Measurements from ENCODE around the gene GRM4.

The GRM4 gene

DNA sequence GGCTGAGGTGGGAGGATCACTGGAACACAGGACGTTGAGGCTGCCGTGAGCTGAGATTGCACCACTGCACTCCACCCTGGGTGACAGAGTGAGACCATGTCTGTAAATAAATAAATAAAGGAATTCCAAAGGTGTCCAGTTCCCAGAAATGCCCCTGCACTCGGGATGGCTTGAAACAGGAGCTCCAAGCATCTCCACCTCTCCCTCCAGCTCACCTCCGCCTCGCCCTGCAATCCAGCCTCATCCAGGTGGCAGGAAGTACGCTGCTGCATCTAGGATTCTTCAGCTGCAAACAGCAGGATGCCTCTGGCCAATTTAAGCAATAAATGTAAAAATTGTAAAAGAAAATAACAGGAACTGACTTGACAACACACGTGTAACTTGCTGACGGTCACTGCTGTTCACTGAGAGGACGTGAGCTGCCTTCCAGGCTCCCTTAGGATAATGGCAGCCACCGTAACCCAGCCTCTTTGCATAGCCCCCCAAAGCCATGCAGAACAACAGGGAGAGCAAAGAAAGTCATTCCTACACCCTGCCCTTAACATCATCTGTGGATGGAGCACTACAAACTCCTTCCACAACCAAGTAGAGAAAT lies 11.4 kb upstream of the GRM4 start:
- no peak for DNase-seq

- no peak for DNase-seq
Observed at GRCh38 chr6:34155471-34156300, 9.8 kb upstream of the GRM4 start.

DNA sequence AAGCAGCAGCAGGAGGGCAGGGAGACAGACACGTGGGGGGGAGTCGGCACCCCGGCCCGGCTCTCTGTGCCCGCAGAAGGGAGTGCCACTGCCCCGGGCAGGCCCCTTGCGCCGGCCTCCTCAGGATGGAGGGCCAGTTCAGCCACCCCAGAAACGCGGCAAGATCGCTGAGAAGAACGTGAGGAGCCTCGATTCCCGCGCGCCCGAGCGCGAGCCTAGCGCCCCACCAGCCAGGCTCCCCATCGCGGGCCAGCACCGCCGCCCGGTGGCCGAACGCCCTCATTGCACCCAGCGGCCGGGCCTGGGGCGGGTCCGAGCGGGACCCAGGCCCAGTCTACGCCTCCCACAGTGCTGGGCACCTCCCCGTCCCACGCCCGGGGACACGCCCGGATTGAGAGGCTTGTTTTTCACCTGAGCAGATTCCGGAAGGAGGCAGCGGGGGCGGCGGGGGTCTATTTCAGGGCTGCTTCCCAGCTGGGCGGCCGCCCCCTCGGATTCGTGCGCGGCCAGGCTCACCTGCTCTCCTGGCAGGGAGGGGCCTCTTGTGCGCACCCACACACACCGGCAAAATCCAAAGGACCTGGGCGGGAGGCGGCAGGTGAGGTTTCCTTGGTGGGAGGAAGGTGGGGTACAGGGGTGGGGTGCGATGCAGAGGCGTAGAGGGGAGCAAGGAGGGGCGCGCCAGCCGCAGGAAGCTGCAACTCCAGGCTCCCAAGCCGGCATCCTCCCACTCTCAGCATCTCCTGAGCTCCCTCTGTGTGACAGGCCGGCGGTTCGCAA lies 9.0 kb upstream of the GRM4 start:
- DNase-seq, result no peak

DNA sequence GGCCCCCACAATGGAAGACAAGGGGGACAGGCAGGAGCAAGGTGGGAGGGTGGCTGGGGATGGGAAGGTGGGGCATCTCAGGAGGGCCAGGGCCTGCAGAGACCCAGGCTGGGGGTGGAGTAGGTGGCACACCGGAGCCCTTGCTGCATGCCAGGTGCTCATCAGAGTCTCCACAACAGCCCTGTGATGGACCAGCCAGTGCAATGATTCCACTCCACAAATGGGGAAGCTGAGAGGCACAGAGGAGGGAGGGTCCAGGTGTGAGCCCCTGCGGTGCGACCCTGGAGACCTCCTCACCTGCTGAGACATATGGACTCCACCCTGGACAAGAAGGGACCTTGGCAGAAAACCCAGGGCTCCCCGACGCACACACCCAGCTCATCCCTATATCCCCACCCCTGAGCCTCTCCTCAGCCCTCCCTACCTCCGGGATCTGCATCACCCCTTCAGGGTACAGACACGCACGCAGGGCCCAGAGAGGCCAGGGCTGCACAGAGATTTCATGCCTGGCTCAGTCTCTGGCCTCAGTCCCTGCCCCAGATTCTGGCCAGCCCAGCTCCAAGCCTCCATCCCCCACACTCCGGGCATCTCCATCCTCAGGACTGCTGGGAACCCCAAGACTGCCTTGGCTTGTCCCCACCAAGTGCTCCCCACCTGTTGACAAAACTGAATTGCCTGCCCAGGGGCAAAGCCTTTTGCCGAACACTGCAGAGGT lies 7.1 kb upstream of the GRM4 start:
- DNase-seq, result no peak

DNA sequence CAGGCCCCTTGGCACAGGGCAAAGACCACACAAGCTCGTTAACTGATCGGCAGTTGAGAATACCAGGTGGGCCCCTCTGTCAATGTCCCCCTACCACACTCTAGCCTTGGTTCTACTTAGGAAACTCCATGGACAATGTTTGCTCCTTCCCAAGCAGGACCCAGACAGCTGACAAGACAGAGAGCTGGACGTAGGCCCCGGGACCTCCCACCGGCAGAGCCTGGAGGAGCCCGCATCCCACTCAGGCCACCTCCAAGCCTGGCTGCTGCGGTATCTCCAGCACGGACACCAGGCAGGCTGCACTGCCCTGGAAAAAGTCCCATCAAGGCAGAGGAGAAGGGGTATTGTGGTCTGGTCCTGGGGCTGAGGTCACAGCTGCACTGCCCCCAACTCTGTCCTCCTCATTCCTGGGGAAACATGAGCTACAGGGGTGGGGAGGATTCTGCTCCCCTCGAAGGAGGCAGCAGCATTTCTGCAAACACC lies 6.2 kb upstream of the GRM4 start:
- DNase-seq, result no peak

GRCh38 chr6:34151321-34152041 lies 5.6 kb upstream of the GRM4 start:
- DNase-seq, result no peak

GRCh38 chr6:34150766-34151165 lies 4.9 kb upstream of the GRM4 start:
- no peak for DNase-seq

DNA sequence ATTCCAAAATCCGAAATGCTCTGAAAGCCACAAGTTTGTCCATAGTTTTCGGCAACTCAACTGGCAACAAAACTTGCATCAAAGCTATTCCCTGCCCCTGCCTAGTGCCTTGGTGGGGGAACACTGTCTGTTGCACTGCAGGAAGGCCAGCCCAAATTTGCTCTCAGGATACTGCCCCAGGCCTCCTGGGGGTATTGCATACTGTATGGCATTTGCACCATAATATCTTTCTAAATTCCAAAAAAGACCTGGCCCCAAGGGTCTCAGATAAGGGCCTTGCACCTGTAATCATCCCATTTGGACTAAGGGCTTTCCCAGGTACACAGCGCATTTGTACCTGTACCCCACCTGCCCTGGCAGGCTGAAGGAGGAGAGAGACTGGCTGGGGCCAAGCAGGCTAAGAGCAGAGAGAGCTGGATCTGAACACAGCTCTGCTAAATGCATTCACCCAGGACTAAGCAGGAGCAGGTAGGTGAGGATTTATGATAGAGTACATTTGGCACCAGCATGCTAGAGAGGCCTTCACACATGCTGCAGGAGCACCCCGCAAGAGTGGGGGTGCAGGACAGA lies 4.0 kb upstream of the GRM4 start:
- no peak for DNase-seq

DNA sequence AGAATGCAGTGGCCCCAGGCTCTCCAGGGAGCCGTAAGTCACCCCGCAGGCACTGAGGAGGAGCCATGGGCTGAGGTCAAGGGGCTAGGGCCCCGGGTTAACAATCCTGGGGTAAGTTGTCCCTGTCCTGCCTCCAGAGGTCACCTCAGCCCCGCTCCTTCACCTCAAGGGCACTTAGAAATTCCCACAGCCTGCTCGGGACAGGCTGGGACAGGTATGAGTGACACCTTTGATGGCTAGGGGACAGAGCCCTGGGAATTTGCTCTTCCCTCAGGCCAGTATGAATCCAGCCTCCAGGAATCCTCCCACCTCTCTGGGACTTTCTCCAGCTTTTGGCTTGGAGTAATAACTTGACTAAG lies 3.5 kb upstream of the GRM4 start:
- no peak for DNase-seq

- no peak for DNase-seq
Observed at GRCh38 chr6:34148631-34149451, 3.0 kb upstream of the GRM4 start.

DNA sequence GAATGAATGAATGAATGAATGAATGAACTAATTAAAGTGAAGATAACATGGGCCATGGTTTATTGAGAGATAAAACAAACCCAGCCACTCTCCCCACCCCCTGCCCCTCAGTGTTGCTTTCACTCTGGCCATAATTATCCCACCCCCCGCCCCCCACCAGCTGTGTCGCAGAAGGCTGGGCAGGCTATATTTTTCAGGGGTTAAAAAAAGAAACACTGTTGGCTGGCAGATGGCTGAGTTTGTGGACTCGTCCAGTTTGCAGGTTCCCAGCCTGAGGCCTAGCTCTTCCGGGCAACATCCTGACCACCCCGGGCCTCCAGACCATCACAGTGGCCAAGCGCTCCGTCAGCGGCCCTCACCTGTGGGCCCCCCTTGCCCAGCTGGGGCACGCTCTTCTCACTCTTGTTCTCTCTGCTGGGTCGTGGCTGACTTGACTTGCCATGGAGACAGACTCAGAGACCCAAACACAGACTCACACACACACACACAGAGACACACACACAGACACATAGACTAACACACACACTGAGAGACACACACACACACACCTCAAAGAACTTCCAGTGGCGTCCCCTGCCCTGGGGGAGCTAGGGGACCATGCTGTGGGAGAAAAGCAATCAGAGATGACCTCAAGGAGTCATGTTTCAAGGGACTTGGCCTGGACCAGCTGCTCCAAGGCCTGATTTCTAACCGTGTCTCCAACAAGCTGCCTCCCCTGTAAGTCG lies 2.2 kb upstream of the GRM4 start:
- DNase-seq, result no peak

- no peak for DNase-seq
Observed at GRCh38 chr6:34146801-34147592, 1.1 kb upstream of the GRM4 start.

DNA sequence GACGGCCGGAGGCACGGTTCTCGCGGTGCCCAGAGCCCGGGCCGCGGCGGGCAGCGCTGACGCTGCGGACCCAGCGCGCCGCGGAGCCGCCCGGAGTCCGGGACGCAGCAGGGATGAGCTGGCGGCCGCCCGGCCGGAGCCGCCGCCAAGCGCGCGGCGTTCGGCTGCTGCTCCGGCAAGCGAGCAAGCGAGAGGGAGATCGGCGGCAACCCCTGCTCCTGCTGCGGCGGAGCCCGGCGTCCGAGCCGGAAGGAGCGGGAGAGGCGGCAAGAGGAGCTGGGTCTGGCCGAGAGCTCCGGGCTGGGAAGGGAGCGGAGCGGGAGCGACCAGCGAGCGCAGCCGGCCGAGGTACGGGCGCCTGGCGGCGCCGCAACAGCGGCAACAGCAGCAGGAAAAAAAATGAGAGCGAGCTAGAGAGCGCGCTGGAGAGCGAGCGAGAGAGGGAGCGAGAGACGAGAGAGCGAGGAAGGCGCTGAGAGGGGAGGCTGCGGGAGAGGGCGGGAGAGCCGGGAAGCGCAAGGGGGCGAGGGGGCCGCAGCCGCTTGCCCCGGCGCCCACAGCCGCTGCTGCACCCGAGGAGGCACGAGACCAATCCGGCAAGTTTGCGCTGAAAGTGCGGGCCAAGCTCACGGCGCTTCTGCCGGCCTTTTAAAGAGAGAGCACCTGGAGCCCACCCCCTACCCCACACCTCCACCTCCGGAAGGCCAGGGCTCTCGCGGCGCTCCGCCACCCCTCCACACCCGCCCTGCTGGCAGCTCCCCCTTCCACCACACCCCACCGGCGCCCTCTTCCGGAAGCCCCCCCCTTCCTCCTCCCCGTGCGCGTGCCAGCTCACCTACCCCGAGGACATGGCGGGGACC lies 496 bp downstream of the GRM4 start:
- DNase-seq, result no peak

DNA sequence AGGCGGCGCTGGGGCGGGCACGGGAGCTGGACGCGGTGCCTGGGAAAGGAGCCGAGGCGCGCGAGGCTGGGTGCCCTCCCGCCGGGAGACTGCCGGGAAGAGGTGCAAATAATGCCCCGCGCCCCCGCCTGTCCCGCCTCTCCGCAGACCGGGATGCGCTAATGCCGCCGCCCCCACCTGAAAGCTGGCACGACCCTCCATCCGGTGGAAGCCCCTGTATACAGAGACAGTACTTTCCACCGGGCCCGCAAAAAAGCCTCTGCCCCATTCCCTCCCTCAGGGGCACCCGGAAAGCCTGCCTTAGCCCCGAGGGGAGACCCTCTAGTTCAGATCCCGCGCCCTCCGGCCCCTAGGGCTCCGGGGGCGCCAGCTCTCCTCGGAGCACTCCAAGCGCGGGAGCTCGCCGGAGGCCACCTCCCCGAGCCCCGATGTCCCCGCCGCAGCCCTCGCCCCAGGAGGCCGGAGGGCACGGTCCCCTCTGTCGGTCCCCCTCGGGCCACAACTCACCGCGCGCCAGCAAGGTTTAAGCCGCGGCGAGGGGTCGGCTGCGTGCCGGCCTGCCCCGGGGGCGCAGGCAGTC lies 1.2 kb downstream of the GRM4 start:
- DNase-seq, result no peak

DNA sequence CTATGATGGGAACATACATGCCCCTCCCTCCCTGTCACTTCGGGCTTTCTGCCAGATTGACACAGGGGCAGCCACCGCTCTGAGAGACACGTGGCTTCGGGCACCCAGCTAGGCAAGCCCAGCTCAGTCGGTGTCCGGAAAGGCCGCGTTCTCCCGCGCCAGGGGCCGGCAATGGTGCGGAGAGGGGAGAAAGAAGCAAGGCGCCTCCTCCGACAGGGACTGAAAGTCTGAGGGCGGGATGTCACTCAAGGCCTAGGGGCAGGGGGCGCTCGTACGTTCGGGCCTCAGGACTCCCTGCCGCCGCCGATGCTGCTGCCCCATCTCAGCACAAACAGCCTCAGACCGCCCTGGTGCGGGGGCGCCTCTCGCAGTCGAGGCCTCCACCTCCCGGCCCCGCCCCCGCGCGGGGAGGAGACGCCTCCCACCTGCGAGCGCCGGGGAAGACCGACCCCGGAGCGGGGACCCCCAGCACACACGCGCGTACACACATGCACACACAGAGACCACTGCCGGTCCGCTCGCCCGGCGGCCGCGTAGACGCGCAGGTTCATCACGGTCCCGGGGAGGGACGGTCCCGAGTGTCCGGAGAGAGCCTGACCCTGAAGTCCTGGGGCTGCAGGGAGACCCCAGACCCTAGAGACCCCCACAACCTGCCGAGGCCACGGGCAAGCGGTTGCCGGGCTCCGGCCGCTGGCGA lies 1.9 kb downstream of the GRM4 start:
- DNase-seq, result no peak

DNA sequence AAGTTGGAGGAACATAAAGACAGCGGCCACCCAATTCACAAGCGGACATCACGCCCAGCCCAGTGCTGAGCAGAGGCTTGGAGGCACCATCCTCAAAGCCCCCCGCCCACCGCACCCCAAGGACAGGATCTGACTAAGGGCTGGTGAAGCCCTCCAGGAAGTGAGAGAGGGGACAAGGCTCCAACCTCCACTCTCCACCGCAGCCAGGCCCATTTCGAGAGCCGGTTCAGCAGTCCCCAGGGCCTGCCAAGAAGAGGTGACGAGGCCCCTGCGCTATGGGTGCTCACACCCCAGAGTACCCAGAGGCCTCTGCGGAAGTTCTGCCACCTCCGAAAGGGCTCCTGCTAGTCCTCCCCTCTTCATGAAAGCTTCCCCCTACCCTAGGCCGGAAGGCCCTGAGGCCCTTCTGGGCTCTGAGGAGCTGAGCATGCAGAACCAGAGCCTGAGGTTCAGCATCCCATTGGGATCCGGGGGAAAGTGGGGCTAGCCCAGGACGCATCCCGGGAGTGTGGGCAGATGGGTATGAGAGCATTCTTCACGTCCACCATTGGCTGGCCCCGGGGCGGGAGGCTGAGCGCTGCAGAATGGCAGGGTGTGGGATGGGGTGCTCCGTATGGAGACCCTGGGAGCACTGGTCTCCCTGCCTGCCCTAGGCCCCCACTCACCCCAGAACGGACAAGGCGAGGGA lies 2.5 kb downstream of the GRM4 start:
- DNase-seq, result no peak
